Stomach (tissue), 4 donors: ENCODE data around the gene KDM2B.

Source experiments
- CTCF ChIP-seq, 7 experiments: fragments of 450-650 bp in 4 of 7; fragments of 200-600 bp in 3 of 7; sonication (generic) in 3 of 7; IDR thresholded peaks; one replicate each; pipeline ENCODE4 v1.5.1; 2016 to 2019; ENCODE audit warnings: antibody characterized with exemption in 7 of 7, control low read depth in 2 of 7, mild to moderate bottlenecking in 1 of 7
- EP300 ChIP-seq: sonication (generic); formaldehyde crosslinking; IDR thresholded peaks from one replicate; pipeline ENCODE4 v1.6.1; 2017; ENCODE audit warnings: antibody characterized with exemption
- POLR2A ChIP-seq, 4 donors: fragments of 450-650 bp; IDR thresholded peaks; one replicate each; pipeline ENCODE4 v1.6.1; 2016; ENCODE audit warnings: antibody characterized with exemption in 4 of 4, control low read depth in 2 of 4, mild to moderate bottlenecking in 1 of 4, moderate library complexity in 1 of 4
- POLR2AphosphoS5 ChIP-seq, 3 donors: sonication (generic); formaldehyde crosslinking; IDR thresholded peaks; one replicate each; pipeline ENCODE4 v1.6.1; 2016; ENCODE audit warnings: antibody characterized with exemption in 3 of 3

GRCh38 chr12:121484967-121485366, 95.9 kb downstream of the KDM2B start:
- TF ChIP-seq POLR2A (IDR thresholded peaks at IDR 0.05) (no peak), CTCF (IDR thresholded peaks at IDR 0.05) (no peak), EP300 (no peak), POLR2AphosphoS5 (IDR thresholded peaks at IDR 0.05) (no peak)
